GM23338 (cell line): ENCODE data around the gene CBFA2T3. TPM values are rescaled to one million over a fixed set of nuclear protein-coding genes. Genes with fewer than 3 reads are reported as not detected.
"Not testable (repeated sequence)": the region's sequence is repeated elsewhere in the genome, so short reads cannot be mapped to it uniquely, and the experiment has no call there.

ENCODE experiments used
- ATAC-seq: fragments of 200-7000 bp; cut with Tn5 transposase; 3 replicates; pipeline ENCODE4 v1.9.1; 2020
- DNase-seq: peaks from one replicate; pipeline ENCODE4 v3.0.0-alpha.2; 2015; ENCODE audit warnings: low spot score
- H2AFZ ChIP-seq: fragments of 200-600 bp; sonication (generic); 2 replicates; pipeline ENCODE4 v1.8.0; 2016; ENCODE audit warnings: antibody characterized with exemption, mild to moderate bottlenecking, moderate library complexity
- H3F3A ChIP-seq: fragments of 200-600 bp; sonication (generic); replicated peaks from 2 replicates; pipeline ENCODE4 v1.8.0; 2017; ENCODE audit warnings: antibody characterized with exemption, mixed run types, low read depth
- H3K27ac ChIP-seq: fragments of 200-600 bp; sonication (generic); 2 replicates; pipeline ENCODE4 v1.6.1; 2016; ENCODE audit warnings: low read depth
- H3K27me3 ChIP-seq: fragments of 200-600 bp; sonication (generic); 2 replicates; pipeline ENCODE4 v1.8.0; 2016; ENCODE audit warnings: mild to moderate bottlenecking, mixed run types, moderate library complexity; ENCODE audit not compliant: insufficient read depth
- H3K36me3 ChIP-seq: fragments of 200-600 bp; sonication (generic); 2 replicates; pipeline ENCODE4 v1.8.0; 2016; ENCODE audit warnings: mild to moderate bottlenecking; ENCODE audit not compliant: insufficient read depth
- H3K4me1 ChIP-seq: fragments of 200-600 bp; sonication (generic); 2 replicates; pipeline ENCODE4 v1.8.0; 2016; ENCODE audit warnings: mild to moderate bottlenecking, moderate library complexity; ENCODE audit not compliant: insufficient read depth
- H3K4me2 ChIP-seq: fragments of 200-600 bp; sonication (generic); 2 replicates; pipeline ENCODE4 v1.7.1; 2017; ENCODE audit warnings: mixed run types
- H3K4me3 ChIP-seq: fragments of 200-600 bp; sonication (generic); 2 replicates; pipeline ENCODE4 v1.6.1; 2016; ENCODE audit warnings: mixed run types
- H3K79me2 ChIP-seq: fragments of 200-600 bp; sonication (generic); replicated peaks from 2 replicates; pipeline ENCODE4 v1.8.0; 2017; ENCODE audit warnings: mild to moderate bottlenecking; ENCODE audit not compliant: insufficient read depth
- H3K9me2 ChIP-seq: fragments of 200-600 bp; sonication (generic); 2 replicates; pipeline ENCODE4 v1.8.0; 2017; ENCODE audit not compliant: insufficient read depth
- H4K20me1 ChIP-seq: fragments of 200-600 bp; sonication (generic); replicated peaks from 2 replicates; pipeline ENCODE4 v1.8.0; 2017; ENCODE audit warnings: mild to moderate bottlenecking; ENCODE audit not compliant: insufficient read depth
- H3K27ac Mint-ChIP-seq: 2 replicates; pipeline ENCODE4 v1.8.0; 2020; ENCODE audit warnings: inconsistent platforms, mild to moderate bottlenecking, moderate library complexity, mixed read lengths
- H3K27me3 Mint-ChIP-seq: 3 replicates; pipeline ENCODE4 v1.8.0; 2022; ENCODE audit warnings: low read depth, mild to moderate bottlenecking, moderate library complexity, mixed read lengths, inconsistent platforms; ENCODE audit not compliant: insufficient read depth, poor library complexity
- H3K36me3 Mint-ChIP-seq: 3 replicates; pipeline ENCODE4 v1.8.0; 2021; ENCODE audit warnings: low read depth, mild to moderate bottlenecking, inconsistent platforms, moderate library complexity, mixed read lengths
- H3K4me1 Mint-ChIP-seq: 3 replicates; pipeline ENCODE4 v1.8.0; 2020; ENCODE audit warnings: mild to moderate bottlenecking, inconsistent platforms, mixed read lengths
- H3K4me3 Mint-ChIP-seq: 3 replicates; pipeline ENCODE4 v1.8.0; 2021; ENCODE audit warnings: moderate library complexity, mild to moderate bottlenecking, inconsistent platforms, mixed read lengths
- H3K9me3 Mint-ChIP-seq: 3 replicates; pipeline ENCODE4 v1.8.0; 2020; ENCODE audit warnings: moderate library complexity, mild to moderate bottlenecking, inconsistent platforms, mixed read lengths
- CREB1 ChIP-seq: fragments of 250-450 bp; sonication (Bioruptor Pico); IDR thresholded peaks from 2 replicates; pipeline ENCODE4 v1.5.0; 2020; ENCODE audit warnings: low read depth, mild to moderate bottlenecking, moderate library complexity
- EZH2 ChIP-seq: fragments of 200-600 bp; sonication (generic); IDR thresholded peaks from one replicate; pipeline ENCODE4 v1.8.0; 2017; ENCODE audit warnings: antibody characterized with exemption, mild to moderate bottlenecking, low read depth; ENCODE audit not compliant: unreplicated experiment
- JUNB ChIP-seq: IDR thresholded peaks from one replicate; pipeline ENCODE4 v1.6.1; 2016; ENCODE audit warnings: antibody characterized with exemption; ENCODE audit not compliant: unreplicated experiment
- POLR2AphosphoS5 ChIP-seq: IDR thresholded peaks from 2 replicates; pipeline ENCODE4 v1.6.1; 2016; ENCODE audit warnings: antibody characterized with exemption, low read depth
- REST ChIP-seq: IDR thresholded peaks from one replicate; pipeline ENCODE4 v1.6.1; 2018; ENCODE audit warnings: antibody characterized with exemption; ENCODE audit not compliant: unreplicated experiment
- ZNF114 ChIP-seq: fragments of 250-450 bp; sonication (Bioruptor Pico); IDR thresholded peaks from 2 replicates; pipeline ENCODE4 v1.5.0; 2020; ENCODE audit warnings: mild to moderate bottlenecking, moderate library complexity
- polyA plus RNA-seq: library from polyadenylated mRNA; unstranded; fragments of >200 nt; fragmentation: Nextera tagmentation; extraction: Ambion mirVana; gene quantifications from 2 replicates; pipeline ENCODE4 v1.2.1, GENCODE V29; 2016
- total RNA-seq: library from RNA; depleted of rRNA; stranded (reverse); fragments of >200 nt; shearing (Covaris generic); gene quantifications from 2 replicates; pipeline ENCODE4 v1.2.3, GENCODE V29; 2014

CBFA2T3 gene
- total and polyA plus RNA-seq, 2 experiments from 2014 or later, result 0.87 to 1.5 TPM

- Histone ChIP-seq H4K20me1 (no peaks in the 10 kb centered on the region), H3K79me2 (no peaks in the 10 kb centered on the region), H3K4me2 (no peak overlapping the region), H3F3A (no peaks in the 10 kb centered on the region), H3K36me3 (no peaks in the 10 kb centered on the region), H3K27ac (no peak overlapping the region), H3K9me2 (no peaks in the 10 kb centered on the region), H3K4me1 (no peaks in the 10 kb centered on the region), H3K27me3 (no peaks in the 10 kb centered on the region), H3K4me3 (no peak overlapping the region), H2AFZ (no peak overlapping the region)
- no peak for ATAC-seq
- peaks cover 2% of the 10 kb centered on the region; the same call in 1 of the 3 replicates for H3K4me1 Mint-ChIP-seq
- H3K36me3 Mint-ChIP-seq, result peaks cover 3% of the 10 kb centered on the region; the same call in 1 of the 3 replicates
- DNase-seq, result no peak
- no peak overlapping the region for H3K27ac Mint-ChIP-seq
- H3K9me3 Mint-ChIP-seq, result peaks cover 8% of the 10 kb centered on the region
- H3K27me3 Mint-ChIP-seq, result peaks cover 18% of the 10 kb centered on the region
- H3K4me3 Mint-ChIP-seq, result no peak overlapping the region
- TF ChIP-seq CREB1, result no peak
- no peak for TF ChIP-seq JUNB
- no peak for TF ChIP-seq EZH2
- TF ChIP-seq POLR2AphosphoS5, result no peak
- TF ChIP-seq ZNF114, result no peak
- TF ChIP-seq REST, result no peak
Observed at GRCh38 chr16:88891083-88891482, 85.9 kb downstream of the CBFA2T3 start.

- ATAC-seq, H3K4me2 ChIP-seq, H3K9me3 Mint-ChIP-seq: not testable (repeated sequence)
Observed at GRCh38 chr16:88889702-88890352, 87.2 kb downstream of the CBFA2T3 start.

More at GRCh38 chr16:88889702-88890352, 87.2 kb downstream of the CBFA2T3 start:
- H3K27me3 ChIP-seq, H3K4me1 ChIP-seq, H3K4me3 ChIP-seq, DNase-seq, H3K79me2 ChIP-seq, H3K27ac ChIP-seq, H3K9me2 ChIP-seq, H3K36me3 ChIP-seq, H2AFZ ChIP-seq, H3F3A ChIP-seq, H3K4me3 Mint-ChIP-seq, H4K20me1 ChIP-seq, H3K4me1 Mint-ChIP-seq, H3K36me3 Mint-ChIP-seq, H3K27ac Mint-ChIP-seq: not testable (repeated sequence)
- peaks cover 18% of the 10 kb centered on the region for H3K27me3 Mint-ChIP-seq
